Inflammatory macrophage (primary cell): ENCODE measurements around the gene MOSMO.
"Not testable (repeated sequence)": the region's sequence is repeated elsewhere in the genome, so short reads cannot be mapped to it uniquely, and the experiment has no call there.

Experiments
- DNase-seq, 2 donors: peaks; one replicate each; pipeline ENCODE4 v3.0.0-alpha.2; 2020 to 2022

MOSMO gene

DNA sequence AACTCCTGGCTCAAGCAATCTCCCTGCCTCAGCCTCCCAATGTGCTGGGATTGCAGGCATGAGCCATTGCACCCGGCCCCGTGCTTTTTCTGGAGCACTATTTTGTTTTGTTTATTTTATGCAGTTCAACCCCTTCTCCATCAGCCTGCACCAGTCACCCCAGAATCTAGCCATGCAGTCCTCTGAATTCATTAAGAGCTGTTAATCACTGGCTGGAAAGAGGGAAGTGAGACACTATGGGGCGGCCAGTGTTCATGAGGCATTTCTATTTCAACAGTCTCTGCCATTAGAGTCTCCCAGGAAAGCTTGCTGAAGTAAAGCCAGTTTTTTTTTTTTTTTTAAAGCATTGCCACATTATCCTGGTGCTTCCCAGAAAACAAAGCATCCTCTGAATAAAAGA, 86.1 kb downstream of the MOSMO start:
- peak; percentile 22 to 27 for DNase-seq

DNA sequence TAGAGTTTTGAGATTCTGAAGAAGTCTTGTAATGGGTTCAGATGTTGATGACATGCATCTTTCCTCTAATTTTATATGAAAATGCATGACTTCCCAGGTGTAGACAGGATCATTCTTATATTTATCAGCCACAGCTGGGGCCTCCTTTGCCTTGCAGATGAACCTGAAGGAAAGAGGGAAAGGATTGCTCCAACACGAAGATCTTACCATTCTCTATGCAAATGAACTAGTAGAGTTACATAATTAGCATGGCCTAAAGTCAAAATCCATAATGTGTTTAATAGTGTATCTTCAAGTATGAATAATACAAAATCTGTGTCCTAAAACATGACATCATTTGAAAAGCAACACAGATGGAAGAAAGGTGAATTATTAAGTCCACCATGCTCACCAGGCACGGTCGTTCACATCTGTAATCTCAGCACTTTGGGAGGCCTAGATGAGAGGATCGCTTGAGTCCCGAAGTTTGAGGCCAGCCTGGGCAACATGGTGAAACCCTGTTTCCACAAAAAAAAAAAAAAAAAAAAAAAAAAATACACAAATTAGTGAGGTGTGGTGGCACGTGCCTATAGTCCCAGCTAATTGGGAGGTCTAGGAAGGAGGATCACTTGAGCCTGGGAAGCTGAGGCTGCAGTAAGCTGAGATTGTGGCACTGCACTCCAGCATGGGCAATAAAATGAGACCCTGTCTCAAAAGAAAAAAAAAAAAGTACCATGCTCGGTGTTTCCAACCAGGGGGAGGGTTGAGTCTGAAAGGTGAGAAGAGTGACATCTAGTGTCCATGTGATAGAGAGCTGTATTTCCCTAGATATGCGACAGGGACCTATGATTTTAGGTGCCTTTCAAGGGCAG, 90.7 kb downstream of the MOSMO start:
- peak; percentile 20 to 33 for DNase-seq

DNA sequence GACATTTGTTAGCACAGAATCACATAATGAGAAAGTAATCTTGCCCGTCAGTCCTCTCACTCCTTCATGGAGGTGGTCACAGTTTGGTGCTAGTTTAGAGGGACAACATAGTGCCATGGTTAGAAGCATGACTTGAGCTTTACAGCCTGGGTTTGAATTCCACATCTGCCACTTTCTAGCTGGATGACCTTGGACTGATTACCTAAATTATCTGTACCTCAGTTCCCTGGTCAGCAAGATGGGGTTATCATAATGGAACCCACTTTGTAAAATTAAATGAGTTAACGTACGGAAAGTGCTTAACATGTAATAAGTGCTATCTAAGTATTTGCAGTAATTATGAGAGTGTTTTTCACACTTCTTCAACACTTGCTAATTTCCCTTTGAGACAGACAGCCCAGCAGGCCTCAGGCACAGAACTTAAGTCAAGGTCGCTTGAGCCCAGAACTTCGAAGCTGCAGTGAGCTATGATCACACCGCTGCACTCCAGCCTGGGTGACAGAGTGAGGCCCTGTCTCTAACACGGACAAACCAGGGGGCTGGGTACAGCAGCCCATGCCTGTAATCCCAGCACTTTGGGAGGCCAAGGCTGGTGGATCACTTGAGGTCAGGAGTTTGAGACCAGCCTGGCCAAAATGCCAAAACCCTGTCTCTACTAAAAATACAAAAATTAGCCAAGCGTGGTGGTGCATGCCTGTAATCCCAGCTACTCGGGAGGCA, 91.5 kb downstream of the MOSMO start:
- DNase-seq = no peak

DNA sequence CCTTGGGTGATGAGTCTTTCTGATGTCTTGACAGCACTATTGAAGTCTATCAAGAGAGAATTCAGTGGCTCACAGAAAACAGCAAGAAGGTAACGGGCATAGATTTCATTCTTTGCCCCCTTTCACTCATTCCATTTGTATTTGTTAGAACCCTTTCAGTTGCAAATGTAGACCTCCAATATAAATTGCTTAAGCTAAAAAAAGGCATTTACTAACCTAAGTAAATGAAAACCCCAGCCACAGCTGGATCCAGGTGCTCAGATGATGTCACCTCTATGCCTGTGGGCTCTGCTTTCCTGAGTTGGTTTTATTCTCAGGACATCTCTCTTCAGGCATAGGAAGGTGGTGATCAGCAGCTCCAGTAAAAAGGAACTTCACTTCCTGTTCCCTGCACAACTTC, 95.5 kb downstream of the MOSMO start:
- no peak for DNase-seq

DNA sequence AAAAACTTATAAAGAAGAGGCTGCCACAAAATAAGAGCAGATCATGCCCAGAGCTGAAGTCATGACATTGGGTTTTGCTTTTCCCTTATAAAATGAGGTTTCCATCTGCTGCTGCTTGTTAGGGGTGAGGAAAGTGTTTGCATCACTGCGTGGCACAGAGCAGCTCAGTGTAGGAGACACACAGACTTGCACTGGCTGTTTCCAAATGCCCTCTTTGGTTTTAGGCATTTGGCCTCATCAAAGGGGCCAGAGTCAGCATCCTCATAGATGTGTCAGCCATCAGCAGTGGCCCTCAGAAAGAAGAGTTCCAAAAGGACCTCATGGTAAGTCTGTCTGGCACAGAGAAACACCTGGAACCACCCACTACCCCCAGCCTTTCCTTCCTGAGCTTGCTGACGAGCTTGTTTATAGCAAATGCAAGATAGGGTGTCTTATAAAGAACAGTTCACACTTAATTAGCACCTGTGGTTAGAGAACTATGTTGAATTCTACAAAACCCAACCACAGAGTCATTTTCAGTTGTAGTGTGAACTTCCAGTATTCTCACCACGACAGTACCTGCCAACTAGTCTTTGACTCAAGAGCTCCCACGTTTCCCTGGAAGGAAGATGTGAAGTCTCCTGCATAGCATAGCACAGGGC, 101.5 kb downstream of the MOSMO start:
- DNase-seq = no peak

DNA sequence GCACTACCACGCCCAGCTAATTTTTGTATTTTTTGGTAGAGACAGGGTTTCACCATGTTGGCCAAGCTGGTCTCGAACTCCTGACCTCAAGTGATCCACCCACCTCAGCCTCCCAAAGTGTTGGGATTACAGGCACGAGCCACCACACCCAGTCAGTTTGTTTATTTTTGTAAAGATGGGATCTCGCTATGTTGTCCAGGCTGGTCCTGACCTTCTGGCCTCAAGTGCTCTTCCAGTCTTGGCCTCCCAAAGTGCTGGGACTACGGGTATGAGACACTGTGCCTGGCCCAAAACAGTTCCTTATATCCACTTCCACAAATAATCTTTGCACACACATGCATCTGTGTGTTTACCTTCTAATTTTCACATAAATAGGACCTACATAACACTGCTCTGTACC, 103.7 kb downstream of the MOSMO start:
- not testable (repeated sequence) for DNase-seq

DNA sequence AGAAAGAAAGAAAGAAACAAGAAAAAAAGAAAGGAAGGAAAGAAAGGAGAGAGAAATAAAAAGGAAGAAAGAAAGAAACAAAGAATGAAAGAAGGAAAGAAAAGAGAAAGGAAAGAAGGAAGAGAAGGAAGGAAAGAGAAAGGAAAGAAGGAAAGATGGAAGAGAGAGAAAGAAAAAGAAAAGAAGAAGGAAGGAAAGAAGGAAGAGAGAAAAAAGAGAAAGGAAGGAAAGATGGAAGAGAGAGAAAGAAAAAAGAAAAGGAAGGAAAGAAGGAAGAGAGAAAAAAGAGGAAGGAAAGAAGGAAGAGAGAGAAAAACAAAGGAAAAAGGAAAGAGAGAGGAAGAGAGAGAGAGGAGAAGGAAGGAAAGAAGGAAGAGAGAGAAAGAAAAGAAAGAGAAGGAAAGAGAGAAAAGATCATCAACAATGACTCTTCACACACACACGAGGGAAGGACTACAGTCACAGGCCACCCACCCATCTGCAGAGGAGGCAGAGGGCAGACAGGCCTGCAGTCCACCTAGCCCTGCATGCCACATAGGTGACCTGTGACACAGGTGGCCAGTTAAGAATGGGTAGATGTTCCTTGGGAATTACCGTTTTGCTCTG, 108.3 kb downstream of the MOSMO start:
- DNase-seq = no peak

DNA sequence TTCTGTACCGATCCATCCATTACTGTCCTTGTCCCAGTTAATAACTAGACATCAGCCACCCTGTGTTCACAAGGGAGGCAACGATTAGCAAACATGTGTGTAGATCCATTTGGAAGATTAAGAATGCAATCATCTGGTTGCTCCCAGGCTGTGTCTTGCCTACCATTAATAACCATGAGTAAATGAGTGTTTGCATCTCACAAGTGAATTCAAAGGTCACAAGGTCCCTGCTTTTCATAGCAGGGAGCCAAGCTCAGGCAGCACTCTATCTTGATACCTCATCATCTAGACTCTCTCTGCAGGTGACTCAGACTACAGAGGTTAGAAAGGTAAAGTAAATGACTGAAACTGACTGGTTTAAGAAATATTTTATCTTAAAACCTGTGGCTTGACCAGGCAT, 109.7 kb downstream of the MOSMO start:
- DNase-seq = no peak

DNA sequence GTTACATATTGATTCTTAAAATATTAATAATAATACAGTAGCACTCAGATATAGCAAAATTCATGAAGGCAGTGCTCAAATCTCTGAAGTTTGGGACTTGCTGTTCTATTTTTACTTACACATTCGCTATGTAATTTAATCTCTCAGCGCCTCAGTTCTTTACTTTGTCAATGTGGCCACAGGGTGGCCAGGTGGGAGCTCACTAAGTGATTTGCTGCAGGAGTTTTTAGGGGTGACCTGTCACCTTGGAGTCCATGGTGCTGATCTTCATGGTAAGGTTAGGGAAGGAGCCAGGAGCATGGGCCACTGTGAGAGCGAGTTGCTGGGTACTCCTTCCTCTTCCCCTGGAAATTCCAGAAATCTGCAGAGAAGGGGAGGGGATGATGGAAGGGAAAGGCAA, 112.5 kb downstream of the MOSMO start:
- DNase-seq = no peak

DNA sequence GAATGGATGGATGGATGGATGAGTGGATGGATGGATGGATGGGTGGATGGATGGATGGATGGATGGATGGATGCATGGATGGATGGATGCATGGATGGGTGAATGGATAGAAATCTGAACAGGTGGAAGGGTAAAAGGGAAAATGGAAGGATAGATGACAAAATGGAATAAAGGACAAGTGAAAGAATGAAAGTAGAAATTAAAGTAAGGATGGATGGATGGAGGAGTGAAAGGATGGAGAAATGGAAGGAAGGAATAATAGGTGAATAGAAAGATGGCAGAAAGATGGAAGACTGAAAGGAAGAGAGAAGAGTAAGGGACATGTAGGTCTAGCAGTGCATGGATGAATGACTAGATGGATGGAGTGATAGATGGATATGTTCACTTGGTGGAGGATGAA, 114.3 kb downstream of the MOSMO start:
- no peak for DNase-seq

DNA sequence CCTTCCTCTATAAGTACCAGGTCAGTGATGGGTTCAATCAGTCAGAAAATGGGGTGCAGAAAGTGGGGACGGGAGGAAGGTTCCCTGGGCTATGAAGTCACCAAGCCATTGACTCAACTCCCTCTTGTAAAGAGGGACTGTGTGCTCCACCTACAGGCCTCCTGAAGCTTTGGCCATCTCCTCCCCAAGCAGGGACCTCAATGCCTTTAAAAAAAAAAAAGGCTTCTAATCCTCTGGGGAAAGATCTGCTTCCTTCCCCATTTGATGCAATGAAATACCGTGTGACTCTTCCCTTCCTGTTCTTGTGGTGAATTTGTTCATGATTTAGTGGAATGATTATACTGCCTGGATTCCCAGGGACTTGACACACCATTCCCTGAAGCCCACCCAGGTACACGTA, 115.2 kb downstream of the MOSMO start:
- DNase-seq = peak; percentile 72 to 81

DNA sequence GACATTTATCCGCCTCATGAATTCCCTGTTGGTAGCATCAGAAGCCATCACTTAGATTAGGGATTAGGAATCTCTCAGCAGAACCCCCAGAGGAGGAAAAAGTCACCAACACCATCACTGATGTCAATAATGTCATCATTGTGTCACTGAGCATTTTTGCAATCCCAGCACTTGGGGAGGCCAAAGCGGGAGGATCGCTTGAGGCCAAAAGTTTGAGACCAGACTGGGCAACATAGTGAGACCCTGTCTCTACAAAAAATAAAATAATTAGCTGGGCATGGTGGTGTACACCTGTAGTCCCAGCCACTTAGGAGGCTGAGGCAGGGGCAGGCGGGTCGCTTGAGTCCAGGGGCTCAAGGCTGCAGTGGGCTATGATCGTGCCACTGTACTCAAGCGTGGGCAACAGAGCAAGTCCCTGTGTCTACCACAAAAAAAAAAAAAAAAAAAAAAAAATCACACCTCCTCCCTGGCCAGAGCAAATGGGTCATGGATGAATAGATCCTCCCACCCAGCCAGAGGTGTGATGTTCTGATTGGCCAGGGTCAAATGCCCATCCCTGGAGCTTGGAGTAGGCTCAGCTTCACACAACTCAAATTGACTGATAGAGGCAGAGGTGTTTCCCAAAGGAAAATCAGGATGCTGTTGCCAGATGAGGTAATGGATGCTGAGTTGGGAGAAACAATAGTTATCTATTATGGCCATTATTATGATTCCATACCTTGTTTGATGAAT, 116.0 kb downstream of the MOSMO start:
- DNase-seq = no peak

DNA sequence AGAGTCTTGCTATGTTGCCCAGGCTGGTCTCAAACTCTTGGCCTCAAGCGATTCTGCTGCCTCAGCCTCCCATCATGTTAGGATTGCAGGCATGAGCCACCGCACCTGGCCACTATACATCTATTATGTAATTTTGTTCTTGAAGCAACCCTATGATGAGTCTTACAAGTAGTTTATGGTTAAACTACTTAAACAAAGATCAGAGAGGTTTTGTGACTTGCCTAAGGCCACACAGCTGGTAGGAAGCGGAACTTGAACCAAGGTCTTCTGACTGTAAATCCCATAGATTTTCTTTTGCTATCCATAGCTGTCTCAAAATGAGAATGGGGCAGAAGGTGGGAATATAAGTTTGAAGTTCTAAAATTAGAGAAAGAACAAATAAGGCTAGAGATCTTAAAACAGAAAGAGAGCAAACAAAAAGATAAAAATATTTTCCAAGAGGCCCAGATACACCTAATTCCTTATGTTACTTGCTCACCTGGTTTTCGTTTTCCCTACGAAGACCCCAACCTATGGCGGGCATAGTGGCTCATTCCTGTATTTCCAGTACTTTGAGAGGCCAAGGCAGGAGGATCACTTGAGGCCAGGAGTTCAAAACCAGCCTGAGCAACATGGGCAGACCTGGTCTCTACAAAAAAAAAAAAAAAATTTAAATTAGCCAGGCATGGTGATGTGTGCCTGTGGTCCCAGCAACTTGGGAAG, 116.8 kb downstream of the MOSMO start:
- no peak for DNase-seq

DNA sequence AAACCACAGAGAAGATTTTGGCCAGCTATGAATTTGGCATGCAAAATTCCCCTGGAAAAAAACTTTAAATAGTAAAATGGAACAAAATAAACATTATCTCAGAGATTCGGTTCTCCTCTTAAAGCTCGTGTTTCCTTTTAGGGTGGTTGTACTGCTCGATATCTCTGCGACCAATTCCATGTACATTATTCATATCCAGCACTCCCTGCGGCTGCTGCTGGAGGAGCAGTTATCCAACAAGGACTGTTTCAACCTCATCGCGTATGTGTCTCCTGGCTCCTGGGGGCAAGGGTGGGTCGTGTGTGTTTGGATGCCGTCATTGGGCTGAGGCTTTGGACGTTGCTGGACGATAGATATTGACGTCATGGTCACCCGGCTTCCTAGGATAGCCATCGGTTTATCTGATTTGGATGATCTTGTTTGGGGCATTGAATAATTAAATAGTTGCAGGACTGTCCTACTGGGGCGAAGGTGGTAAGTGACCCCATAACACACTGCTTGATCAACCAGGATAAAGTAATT, 118.2 kb downstream of the MOSMO start:
- DNase-seq = no peak

DNA sequence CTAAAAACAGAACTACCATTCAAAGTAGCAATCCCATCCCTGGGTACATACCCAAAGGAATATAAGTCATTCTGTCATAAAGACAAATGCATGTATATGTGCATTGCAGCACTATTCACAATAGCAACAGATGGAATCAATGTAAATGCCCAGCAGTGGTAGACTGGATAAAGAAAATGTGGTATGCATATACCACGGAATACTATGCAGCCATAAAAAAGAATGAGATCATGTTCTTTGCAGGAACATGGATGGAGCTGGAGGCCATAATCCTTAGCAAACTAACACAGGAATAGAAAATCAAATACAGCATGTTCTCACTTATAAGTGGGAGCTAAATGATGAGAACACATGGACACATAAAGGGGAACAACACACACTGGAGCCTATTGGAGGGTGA, 120.6 kb downstream of the MOSMO start:
- not testable (repeated sequence) for DNase-seq

DNA sequence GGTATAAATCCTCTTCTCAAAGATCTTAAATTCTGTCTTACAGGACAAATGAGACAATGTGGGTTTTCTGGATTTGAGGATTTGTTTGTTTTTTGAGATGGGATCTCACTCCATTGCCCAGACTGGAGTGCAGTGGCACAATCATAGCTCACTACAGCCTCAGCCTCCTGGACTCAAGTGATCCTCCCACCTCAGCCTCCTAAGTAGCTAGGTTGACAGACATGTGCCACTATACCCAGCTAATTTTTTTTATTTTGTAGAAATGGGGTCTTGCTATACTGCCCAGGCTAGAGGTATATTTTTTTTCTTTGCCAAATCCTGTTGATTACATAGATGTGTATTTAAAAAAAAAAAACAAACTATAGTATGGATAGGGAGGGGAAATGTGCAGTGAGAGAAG, 122.6 kb downstream of the MOSMO start:
- DNase-seq = no peak

DNA sequence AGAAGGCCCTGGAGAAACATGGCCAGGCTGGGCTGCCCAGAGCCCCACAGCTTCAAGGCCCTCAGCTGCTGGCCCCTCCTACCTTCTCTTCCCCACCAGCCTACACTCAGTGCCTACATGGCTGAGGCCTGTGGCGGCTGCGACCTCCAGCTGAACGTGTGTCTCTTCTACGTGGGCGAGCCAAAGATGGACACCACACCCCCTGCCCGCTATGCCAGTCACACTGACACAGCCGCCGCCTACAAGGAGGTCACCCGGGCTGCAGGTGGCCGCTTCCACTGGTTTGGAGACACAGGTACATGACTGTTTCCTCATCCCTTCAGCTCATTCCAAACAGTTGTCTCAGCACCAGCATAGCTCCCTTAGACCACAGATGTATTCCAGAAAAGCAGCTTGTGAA, 124.9 kb downstream of the MOSMO start:
- no peak for DNase-seq
